HUDEP-2 (cell line): ENCODE results near the gene OR11H6.
"Not testable (repeated sequence)": the region's sequence is repeated elsewhere in the genome, so short reads cannot be mapped to it uniquely, and the experiment has no call there.

Experiments
- DNase-seq, 76 experiments: peaks; one replicate each; lab custom pipeline; 2025; ENCODE audit not compliant: unreplicated experiment in 76 of 76; lab: John Stamatoyannopoulos, UW

Gene OR11H6

GRCh38 chr14:20247646-20248246 is 24.2 kb downstream of the OR11H6 start:
- peak in 4 of 76 experiments; percentile 2 to 25 (median 17) for DNase-seq

- DNase-seq, result no peak
Measured at GRCh38 chr14:20262642-20263128, 39.2 kb downstream of the OR11H6 start.

GRCh38 chr14:20264361-20264760 is 40.9 kb downstream of the OR11H6 start:
- not testable (repeated sequence) for DNase-seq

- DNase-seq, result no peak
Measured at GRCh38 chr14:20274062-20274461, 50.6 kb downstream of the OR11H6 start.
